TTC549 (cell line): Measurements from ENCODE around the gene SLC36A1.

Experiments used
- FAIRE-seq: peaks from 2 replicates; lab custom pipeline; 2012; peaks lifted over from hg19 to GRCh38; lab: Jason Lieb, UNC

The SLC36A1 gene

DNA sequence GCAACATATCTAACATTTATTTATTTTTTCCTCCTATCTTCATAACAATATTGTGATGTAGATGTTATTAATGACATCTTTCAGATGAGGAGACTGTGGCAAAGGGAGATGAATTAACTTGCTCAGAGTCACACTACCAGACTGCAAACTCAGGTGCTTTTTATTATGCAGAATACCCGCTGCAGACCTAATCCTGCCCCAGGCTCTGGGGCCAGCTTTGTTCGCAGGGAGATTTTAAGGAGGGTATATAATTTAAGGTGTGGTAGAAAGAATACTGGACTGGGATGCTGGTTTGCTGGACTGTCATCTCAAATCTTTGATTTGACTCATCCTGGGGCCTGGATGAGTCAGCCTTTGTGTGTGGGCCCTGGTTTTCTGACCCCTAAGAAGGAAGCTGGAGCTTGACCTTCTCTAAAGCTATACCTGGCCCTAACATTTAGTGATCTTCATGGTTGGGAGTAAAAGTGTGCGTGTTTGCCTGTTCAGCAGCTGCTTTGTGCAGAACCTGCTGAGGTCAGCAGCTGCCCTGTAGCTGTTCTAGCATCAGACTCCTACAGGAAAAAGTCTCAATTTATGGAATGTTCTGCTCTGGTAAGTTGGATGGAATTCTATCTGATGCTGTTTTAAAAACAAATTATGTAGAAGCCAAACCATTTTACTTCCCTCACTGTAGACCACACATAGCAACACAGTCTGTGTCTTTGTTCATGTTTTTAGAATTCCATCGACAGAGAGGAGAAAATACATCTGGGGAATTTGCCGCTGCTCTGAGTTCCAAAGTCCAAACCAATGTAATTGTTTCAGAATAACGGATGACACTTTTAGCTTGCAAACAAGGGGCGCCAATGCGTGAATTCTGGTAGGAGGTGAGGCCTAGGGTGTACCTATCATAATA, 4.5 kb downstream of the SLC36A1 start:
- no peak for FAIRE-seq

DNA sequence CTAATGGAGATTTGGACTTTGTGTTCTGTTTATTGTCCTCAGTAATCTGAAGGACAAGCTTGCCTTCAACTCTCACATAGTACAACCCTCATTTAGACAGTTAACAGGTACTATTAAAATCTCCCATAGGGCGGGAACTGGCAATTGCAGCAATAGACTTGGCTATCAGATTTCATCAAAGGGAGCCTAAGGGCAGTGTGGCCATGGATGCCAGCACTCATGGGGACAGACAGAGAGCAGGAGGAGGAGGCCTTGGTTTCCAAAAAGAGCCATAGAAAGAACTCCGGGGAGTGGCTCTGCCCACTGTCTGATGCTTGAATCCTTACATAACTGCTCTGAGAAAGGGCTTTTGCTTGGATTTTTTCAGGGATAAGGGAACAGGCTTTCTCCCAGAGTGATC, 6.8 kb downstream of the SLC36A1 start:
- no peak for FAIRE-seq

DNA sequence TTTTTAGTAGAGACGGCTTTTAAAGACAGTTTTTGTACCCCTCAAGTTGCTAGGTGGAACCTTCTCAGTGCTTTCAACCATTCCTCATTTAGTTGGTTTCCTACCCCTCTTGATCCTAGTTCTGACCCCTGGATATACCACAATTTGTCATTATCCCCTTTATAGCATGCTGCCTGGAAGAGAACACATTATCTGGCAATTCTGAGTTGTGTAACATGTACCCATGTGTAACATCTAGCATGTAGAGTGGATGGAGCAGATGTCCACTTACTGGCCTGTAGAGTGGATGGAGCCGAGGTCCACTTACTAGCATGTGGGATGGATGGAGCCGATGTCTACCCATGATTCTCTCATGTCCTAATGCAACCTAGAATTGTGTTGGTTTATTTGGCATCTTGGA, 7.5 kb downstream of the SLC36A1 start:
- no peak for FAIRE-seq

DNA sequence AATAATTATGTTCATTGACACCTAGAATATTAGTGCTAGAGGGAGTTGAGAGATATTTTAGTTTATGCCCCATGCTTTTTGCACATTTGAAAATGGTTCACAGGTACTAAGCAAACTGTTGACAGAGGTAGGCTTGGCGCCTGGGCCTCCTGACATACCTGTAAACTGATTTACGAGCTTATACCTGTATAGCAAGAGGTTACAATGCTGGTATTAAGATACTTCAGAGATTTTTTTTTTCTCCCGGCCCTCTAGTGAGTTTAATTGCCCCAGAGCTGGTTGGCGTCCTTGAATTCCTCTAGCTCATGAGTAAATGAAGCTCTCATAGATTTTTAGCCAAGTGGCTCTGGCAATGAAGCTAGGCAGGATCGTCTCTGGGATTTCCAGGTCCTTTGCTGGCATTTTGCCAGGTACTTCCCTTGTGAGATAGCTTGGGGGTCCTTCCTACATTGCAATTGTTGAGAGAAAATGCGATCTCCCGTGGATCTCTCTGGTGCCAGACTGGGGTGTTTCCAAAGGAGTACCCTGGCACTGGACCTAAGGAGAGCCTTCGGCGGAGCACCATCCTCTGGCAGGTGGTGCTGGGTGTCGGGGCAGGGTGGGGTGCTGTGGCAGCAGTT, 9.0 kb downstream of the SLC36A1 start:
- no peak for FAIRE-seq

DNA sequence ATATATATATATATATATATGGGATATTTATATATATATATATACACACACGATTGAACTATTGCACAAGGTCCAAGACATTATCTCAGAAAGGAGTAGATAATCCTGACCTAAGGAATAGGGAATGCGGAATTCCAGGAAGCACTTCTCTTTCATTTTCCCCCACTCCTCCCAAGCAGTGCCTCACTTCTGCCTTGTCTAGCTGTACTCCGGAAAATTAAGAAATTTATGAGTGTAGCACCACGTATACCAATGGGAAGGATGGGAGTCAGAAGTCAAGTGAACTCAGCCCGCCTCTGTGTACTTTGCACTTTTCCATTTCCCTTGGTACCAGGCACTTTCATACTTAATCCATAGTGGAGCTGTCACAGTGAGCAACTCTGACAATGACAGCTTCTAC, 10.9 kb downstream of the SLC36A1 start:
- no peak for FAIRE-seq

GRCh38 chr5:151459680-151460324, 12.4 kb downstream of the SLC36A1 start:
- FAIRE-seq, result no peak

DNA sequence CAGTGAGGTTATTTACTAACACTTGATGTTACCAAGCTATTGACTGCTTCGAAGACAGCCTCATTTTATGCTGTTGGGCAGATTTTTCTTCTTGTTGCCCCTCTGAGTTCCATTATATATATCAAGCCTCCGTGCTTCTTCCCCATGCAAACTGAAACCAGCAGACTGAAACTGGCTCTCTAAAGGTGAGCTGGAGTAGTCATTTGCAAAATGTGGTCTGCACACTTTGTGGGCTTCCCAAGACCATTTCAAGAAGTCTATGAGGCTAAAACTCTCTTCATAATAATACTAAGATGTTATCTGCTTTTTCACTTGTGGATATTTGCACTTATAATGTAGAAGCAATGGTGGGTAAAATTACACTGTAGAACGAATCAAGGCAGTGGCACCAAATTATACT, 13.9 kb downstream of the SLC36A1 start:
- no peak for FAIRE-seq

- FAIRE-seq, result no peak
These were observed 16.0 kb downstream of the SLC36A1 start for GRCh38 chr5:151463137-151464029.

- FAIRE-seq, result no peak
These were observed 16.7 kb downstream of the SLC36A1 start for GRCh38 chr5:151464101-151464500.

DNA sequence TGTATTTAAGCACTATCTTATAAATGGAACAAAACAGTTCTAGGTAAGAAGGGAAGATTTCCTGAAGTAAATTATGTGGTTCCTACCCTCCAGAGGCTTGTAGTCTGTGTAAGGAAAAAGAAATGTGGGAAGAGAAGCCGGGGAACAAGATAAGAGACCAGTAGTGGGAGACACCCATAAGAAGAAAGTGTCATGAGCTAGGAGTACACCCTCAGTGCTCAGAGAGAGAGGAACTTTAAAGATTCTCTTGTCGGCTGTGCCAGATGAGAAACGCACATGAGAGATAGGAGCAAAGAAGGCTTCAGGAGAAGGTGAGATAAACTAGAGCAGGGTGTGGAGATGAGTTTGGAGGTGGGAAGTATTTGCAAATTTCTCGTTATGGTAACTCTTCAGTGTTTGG, 18.1 kb downstream of the SLC36A1 start:
- no peak for FAIRE-seq

DNA sequence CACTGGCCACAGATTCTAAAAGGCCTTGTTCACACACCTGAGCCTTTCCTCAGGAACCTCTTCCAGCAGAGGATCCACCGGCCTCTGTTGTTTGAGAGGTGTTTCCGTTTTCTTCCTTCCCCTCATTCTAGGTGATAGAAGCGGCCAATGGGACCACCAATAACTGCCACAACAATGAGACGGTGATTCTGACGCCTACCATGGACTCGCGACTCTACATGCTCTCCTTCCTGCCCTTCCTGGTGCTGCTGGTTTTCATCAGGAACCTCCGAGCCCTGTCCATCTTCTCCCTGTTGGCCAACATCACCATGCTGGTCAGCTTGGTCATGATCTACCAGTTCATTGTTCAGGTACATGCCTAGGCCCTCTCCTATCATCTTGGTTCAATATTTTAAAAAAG, 20.2 kb downstream of the SLC36A1 start:
- FAIRE-seq, result no peak

GRCh38 chr5:151469386-151469785, 22.0 kb downstream of the SLC36A1 start:
- FAIRE-seq, result no peak

- no peak for FAIRE-seq
These were observed 22.6 kb downstream of the SLC36A1 start for GRCh38 chr5:151469992-151470391.

DNA sequence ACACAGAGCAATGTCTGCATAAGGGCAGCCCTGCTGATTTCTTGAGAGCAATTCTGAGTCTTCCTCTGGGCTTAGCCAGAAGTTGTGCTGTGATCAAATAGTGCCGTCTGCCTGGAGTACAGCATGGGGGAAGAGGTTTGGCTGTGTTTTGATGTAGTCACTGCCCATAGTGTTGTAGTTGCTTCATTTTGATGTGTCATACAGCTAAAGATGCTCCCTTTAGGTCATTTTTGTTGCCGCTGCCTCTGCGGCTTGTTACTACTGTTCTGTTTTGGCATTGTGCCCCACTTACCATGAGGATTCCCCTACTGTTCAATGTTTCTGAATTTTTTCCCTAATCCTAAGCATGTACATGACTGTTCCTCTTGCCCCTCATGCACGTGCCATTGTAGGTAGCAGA, 23.0 kb downstream of the SLC36A1 start:
- no peak for FAIRE-seq

DNA sequence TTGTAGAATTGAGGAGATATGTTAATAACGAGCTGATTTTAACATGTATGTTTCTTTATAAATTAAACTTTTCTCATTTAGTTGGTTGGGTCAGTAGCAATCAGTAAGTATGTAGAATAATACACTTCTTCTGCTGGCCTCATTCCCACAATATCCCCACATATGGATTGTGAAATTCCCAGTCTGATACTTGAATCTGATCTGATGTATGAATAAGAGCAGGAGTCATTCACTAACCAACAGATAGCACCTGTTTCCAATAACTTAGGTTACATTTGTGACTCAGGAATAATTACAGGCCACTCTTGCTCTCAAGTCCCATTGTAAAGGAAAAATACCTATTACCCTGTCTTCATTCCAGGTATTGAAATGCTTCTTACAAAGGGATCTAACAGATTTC, 23.9 kb downstream of the SLC36A1 start:
- FAIRE-seq, result no peak

GRCh38 chr5:151474799-151475198, 27.4 kb downstream of the SLC36A1 start:
- no peak for FAIRE-seq

- no peak for FAIRE-seq
These were observed 28.0 kb downstream of the SLC36A1 start for GRCh38 chr5:151475388-151475787.

DNA sequence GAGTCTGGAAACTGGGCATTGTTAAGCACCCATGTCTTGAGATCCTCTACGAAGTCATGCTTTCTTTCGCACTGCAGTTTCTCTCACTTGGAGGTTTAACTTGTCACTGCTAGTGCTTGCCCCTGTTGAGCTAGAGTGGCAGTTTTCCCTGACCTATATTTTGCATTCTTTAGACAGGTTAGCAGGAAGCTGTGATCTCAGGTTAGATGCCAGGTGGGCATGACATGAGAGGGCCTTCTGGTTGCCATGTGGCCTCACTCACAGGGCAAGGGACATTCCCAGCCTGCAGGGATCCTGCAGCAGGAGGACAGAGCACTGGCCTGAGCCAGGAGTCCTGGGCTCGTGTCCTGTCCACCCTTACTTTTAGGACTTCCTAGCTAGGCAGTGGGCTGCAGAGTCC, 28.6 kb downstream of the SLC36A1 start:
- no peak for FAIRE-seq

DNA sequence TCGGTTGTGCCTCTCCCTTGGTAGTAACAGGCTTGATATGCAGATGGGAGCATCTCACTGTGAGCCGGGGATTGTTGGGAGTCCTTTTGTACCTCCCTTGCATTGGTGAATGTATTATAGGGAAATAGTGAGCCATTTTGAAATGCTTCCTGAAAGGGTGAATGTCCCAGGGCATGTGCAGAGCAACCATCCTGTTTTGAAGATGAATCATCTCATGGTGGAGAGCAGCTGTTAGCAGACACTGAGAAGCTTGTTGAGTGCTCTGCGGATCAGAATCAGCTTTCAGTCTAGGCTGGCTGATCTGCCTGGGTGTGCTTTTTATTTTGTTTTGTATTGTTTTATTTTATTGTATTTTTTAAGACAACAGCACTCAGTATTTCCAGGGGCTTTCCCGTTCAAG, 29.7 kb downstream of the SLC36A1 start:
- no peak for FAIRE-seq

DNA sequence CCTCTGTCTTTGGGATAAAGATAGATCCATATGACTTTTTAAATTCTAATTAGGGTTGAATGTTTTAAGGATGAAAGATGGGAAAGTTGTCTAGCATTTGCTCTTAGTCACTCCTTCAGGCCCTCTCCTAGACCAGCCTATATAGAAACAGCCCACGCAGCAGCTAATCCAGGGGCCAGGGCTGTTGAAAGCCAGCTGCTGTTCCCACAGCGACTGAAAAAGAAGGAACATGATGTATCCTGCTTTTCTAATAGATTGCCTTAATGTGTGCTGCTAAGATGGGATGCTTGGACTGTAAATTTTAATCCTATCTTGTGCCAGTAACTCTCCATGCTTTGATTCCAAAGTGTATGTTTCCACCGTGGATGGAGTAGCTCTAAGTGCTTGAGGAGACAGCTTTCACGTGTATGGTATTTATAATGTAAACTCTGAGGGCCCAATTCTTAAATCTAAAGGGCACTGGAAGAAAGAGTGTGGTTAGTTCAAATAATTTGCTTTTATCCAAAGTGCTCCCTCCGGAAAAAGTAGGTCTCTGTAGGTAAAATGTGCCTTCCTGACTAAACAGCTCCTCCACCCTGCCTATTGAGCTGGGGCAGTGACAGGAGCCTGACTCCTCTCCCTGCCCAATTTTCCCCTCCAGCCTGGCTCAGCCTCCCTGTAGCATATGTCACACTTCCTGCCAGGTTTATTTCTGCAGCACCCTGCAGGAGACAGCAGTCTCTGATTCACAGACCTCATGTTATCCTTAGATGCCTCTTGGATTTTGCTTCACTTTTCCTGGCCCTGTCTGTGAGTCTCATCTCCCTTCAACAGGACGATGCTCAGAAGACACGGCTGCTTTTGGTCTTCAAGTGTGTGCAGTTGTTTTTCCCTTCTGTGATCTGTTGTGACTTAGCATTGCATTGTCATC, 33.2 kb downstream of the SLC36A1 start:
- FAIRE-seq, result no peak

GRCh38 chr5:151483176-151483575, 35.8 kb downstream of the SLC36A1 start:
- FAIRE-seq, result no peak
